ENCODE data around the gene ADGRG6.

DNA sequence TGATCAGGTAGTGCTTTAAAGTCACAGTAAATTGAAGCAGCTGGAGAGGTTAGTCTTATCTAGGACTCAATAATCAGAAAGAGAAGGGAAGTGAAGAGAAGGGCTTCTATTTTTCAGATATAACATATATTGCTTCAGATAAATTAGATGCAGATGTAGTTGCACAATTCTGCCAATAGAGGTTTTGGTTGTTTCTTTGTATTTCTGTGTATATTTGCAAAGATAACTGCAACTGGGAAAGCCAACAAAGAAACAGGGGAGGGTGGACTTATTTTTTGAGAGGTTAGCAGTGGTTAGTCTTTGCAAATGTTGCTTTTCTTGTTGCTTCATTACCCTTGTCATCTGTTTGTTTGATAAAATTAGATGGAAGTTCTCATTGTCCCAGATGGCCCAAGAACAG lies 106.6 kb downstream of the ADGRG6 start:
- TF ChIP-seq, protein P1, sequence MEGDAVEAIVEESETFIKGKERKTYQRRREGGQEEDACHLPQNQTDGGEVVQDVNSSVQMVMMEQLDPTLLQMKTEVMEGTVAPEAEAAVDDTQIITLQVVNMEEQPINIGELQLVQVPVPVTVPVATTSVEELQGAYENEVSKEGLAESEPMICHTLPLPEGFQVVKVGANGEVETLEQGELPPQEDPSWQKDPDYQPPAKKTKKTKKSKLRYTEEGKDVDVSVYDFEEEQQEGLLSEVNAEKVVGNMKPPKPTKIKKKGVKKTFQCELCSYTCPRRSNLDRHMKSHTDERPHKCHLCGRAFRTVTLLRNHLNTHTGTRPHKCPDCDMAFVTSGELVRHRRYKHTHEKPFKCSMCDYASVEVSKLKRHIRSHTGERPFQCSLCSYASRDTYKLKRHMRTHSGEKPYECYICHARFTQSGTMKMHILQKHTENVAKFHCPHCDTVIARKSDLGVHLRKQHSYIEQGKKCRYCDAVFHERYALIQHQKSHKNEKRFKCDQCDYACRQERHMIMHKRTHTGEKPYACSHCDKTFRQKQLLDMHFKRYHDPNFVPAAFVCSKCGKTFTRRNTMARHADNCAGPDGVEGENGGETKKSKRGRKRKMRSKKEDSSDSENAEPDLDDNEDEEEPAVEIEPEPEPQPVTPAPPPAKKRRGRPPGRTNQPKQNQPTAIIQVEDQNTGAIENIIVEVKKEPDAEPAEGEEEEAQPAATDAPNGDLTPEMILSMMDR (IDR thresholded peaks at IDR 0.05), result peak in 2 of 6 experiments; percentile 12 to 22
- no peak for TF ChIP-seq POLR2A (IDR thresholded peaks at IDR 0.05)

Data from Peyer's patch (tissue), 4 donors.